GM12873 (cell line): ENCODE measurements around the gene CCDC134.

Source experiments
- CTCF ChIP-seq: IDR thresholded peaks from 2 replicates; pipeline ENCODE4 v1.5.1; 2012; ENCODE audit warnings: low read depth, mild to moderate bottlenecking, moderate library complexity, low read length, control low read depth; ENCODE audit not compliant: insufficient read depth; ENCODE audit errors: missing control alignments

CCDC134 gene

DNA sequence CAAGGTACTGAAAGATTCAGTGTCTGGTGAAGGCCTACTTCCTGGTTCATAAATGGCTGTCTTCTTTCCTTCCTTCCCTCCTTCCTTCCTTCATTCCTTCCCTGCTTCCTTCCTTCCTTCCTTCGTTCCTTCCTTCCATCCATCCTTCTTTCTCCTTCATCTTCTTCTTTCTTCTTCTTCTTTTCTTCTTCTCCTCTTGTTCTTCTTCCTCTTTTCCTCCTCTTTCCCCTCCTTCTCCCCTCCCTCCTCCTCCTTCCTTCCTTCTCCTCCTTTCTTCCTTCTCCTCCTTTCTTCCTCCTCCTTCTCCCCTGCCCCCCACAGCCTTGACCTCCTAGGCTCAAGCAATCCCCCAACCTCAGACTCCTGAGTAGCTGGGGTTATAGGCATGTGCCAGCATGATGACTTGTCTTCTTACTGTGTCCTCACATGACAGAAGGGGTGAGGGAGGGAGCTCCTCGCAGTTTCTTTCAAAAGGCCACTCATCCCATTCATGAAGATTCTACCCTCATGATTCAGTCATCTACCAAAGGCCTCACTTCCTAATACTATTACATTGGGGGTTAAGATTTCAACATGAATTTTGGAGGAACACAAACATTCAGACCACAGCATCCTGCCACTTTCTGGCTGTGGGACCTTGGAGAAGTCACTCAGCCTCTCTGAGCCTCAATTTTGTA, 22.6 kb upstream of the CCDC134 start:
- TF ChIP-seq CTCF: no peak

DNA sequence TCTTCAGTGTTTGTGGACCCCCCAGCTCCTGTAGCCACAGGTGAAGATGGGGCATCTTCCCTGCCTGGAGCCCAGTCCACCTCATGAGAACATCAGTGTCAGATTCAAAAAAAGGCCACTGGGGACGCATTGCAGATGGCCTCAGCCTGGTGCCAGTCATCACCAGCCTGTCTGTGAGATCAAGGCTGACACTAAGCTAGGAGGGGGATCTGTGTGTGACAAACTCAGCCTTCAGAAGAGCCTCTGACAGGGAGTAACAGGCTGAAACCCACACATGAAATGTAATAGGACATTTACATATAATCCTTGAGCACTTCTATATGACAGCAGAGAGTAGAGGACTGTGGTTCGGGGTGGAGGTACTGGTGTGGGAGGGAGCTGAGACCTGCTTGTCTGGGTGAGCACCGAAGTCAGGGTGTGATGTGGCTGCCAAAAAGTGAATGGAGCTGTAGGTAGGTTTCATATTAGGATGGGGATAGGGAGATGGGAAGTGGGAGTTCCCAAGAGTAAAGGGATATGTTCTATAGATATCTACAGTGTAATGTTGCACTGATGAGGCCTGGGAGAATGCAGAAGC, 20.5 kb upstream of the CCDC134 start:
- TF ChIP-seq CTCF: no peak

DNA sequence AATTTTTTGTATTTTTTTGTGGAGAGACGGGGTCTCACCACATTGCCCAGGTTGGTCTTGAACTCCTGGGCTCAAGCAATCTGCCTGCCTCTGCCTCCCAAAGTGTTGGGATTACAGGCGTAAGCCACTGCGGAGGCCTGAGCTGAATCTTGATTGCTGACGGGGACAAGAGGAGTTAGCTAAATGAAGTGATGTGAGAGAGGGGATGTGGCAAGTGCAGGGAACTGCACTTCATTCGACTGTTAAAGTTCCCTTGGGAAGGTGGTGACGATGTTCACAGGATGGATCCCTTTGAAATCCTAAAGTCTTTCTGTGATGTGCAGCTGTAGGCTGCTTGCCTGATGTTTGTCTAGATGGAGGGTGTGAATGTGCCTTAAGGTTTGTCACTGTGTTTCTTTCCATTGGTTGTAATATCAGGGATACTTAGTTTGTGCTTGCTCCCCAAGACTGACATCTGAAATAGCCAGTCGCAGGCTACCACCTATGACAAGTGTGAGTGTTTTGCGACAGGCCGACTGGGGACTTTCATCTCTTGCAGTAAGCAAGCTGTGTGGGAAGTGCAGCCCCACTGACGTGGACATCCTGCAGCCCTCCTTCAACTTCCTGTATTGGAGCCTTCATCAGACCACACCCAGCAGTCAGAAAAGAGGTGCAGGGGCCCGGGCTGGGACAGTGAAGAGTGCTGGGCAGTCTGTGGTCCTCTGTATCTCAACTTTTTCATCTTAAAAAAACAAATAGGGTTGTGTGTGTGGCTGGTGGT, 19.6 kb upstream of the CCDC134 start:
- TF ChIP-seq CTCF: no peak

DNA sequence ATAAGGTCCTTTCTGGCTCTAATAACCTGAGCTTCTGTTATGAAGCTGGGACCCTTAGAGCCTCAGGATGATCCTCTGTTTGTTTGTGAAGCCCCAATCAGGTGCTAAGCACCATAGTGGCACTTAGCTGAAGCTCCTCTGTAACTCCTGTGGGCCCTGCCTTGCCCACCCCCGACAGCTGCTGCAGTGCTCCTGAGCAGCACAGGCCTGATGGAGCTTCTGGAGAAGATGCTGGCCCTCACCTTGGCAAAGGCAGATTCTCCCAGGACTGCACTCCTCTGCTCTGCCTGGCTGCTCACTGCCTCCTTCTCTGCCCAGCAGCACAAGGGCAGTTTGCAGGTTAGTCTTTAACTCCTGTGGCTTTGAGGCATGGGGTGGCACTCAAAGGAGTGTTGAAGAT, 19.0 kb upstream of the CCDC134 start:
- no peak for TF ChIP-seq CTCF

DNA sequence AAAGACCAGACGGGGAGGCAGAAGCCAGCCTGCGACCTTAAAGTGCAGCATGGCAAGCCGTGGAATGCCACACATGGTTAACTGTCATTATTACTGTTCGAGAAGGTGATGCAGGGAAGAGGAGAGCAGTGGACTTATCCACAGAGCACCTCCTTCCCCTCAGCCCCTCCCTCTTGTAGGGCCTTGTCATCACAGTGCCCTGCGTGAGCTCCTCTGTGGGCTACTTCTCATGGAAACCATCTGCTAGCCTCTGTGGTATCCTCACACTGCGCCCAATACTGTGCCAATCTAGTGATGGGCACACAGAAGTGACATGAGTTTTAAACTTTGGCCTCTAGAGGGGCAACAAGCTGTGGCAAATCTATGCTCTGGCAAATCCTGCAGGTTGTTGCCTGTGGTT, 18.2 kb upstream of the CCDC134 start:
- no peak for TF ChIP-seq CTCF

GRCh38 chr22:41782751-41783150, 17.7 kb upstream of the CCDC134 start:
- TF ChIP-seq CTCF: no peak

DNA sequence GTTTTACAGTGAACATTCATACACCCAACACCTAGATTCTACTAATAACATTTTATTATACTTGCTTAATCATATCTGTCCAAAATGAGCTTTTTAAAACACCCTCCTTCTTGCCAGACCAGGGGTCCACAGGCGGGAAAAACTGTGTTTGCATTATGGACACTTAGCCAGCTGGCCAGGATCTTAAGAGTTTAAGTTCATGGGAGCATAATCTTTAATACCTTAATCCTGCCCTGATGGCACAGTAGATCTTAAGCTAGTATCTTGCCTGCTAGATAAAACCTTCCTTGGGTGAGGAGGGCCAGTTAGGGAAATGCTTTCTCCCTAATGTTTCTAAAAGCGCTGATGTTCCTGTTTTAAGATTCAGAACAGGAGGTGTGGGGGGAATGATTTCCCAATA, 13.1 kb upstream of the CCDC134 start:
- no peak for TF ChIP-seq CTCF
